Measurements from ENCODE around the gene CD200R1L. TPM values are rescaled to one million over a fixed set of nuclear protein-coding genes. Genes with fewer than 3 reads are reported as not detected.

Gene CD200R1L
- polyA plus RNA-seq, 1 of the 3 experiments (the other 2 are of a cell fraction) = not detected

DNA sequence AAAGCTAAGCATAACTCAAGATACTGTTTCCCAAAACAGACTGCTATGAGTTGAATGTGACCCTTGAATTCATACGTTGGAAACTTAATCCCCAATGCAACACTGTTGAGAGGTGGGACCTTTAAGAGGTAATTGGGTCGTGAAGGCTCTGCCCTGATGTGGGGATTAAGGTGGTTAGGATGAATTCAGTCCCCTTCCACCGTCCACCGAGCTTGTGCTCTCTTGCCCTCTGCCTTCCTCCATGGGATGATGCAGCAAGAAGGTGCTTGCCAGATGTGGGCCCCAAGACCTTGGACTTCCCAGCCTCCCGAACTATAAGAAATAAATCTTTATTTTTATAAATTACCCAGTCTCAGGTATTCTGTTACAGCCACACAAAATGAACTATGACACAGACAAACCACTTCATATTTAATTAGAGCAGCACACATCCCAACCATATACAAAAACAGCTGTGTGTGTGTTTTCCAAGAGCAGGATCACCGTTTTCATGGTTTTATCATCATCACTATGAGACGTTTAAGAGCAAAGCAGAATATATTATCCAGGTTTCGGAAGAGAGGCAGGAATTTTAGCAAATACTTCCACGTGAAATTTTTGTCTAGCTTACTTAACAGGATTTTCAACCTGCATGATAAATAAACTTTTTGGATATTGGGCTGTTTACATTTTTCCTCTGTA, 61.2 kb downstream of the CD200R1L start:
- TF ChIP-seq FOXJ3 (CRISPR knock-in tag; IDR thresholded peaks at IDR 0.05) (no peak), EZH2phosphoT487 (IDR thresholded peaks at IDR 0.05; ENCODE audit: borderline replicate concordance, low read depth) (no peak), MXI1 (IDR thresholded peaks at IDR 0.05; ENCODE audit: low read depth, low read length) (no peak), EP300 (IDR thresholded peaks at IDR 0.05; ENCODE audit: borderline replicate concordance in 1 of 2, low read depth in 1 of 2, low read length in 1 of 2) (no peak)
- TF ChIP-seq, protein P1, sequence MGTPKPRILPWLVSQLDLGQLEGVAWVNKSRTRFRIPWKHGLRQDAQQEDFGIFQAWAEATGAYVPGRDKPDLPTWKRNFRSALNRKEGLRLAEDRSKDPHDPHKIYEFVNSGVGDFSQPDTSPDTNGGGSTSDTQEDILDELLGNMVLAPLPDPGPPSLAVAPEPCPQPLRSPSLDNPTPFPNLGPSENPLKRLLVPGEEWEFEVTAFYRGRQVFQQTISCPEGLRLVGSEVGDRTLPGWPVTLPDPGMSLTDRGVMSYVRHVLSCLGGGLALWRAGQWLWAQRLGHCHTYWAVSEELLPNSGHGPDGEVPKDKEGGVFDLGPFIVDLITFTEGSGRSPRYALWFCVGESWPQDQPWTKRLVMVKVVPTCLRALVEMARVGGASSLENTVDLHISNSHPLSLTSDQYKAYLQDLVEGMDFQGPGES (IDR thresholded peaks at IDR 0.05; ENCODE audit: low read depth, low read length) = no peak
- TF ChIP-seq, protein P2, sequence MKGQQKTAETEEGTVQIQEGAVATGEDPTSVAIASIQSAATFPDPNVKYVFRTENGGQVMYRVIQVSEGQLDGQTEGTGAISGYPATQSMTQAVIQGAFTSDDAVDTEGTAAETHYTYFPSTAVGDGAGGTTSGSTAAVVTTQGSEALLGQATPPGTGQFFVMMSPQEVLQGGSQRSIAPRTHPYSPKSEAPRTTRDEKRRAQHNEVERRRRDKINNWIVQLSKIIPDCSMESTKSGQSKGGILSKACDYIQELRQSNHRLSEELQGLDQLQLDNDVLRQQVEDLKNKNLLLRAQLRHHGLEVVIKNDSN (IDR thresholded peaks at IDR 0.05; ENCODE audit: borderline replicate concordance, low read depth) = no peak
- TF ChIP-seq, protein P3, sequence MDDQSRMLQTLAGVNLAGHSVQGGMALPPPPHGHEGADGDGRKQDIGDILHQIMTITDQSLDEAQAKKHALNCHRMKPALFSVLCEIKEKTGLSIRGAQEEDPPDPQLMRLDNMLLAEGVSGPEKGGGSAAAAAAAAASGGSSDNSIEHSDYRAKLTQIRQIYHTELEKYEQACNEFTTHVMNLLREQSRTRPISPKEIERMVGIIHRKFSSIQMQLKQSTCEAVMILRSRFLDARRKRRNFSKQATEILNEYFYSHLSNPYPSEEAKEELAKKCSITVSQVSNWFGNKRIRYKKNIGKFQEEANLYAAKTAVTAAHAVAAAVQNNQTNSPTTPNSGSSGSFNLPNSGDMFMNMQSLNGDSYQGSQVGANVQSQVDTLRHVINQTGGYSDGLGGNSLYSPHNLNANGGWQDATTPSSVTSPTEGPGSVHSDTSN (IDR thresholded peaks at IDR 0.05) = no peak
- TF ChIP-seq, protein P4, sequence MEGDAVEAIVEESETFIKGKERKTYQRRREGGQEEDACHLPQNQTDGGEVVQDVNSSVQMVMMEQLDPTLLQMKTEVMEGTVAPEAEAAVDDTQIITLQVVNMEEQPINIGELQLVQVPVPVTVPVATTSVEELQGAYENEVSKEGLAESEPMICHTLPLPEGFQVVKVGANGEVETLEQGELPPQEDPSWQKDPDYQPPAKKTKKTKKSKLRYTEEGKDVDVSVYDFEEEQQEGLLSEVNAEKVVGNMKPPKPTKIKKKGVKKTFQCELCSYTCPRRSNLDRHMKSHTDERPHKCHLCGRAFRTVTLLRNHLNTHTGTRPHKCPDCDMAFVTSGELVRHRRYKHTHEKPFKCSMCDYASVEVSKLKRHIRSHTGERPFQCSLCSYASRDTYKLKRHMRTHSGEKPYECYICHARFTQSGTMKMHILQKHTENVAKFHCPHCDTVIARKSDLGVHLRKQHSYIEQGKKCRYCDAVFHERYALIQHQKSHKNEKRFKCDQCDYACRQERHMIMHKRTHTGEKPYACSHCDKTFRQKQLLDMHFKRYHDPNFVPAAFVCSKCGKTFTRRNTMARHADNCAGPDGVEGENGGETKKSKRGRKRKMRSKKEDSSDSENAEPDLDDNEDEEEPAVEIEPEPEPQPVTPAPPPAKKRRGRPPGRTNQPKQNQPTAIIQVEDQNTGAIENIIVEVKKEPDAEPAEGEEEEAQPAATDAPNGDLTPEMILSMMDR (IDR thresholded peaks at IDR 0.05) = no peak
- TF ChIP-seq, protein P5, sequence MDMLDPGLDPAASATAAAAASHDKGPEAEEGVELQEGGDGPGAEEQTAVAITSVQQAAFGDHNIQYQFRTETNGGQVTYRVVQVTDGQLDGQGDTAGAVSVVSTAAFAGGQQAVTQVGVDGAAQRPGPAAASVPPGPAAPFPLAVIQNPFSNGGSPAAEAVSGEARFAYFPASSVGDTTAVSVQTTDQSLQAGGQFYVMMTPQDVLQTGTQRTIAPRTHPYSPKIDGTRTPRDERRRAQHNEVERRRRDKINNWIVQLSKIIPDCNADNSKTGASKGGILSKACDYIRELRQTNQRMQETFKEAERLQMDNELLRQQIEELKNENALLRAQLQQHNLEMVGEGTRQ (IDR thresholded peaks at IDR 0.05; ENCODE audit: borderline replicate concordance, low read depth, low read length) = no peak
- H3K36me3 ChIP-seq (replicated peaks in 1 of 2; ENCODE audit: control insufficient read depth in 1 of 2, insufficient read depth in 2 of 2, low read length in 1 of 2) = no peaks in the 10 kb centered on the region
- H3F3A ChIP-seq (replicated peaks; ENCODE audit: insufficient read depth) = no peaks in the 10 kb centered on the region
- no peaks in the 10 kb centered on the region for H3K9me2 ChIP-seq
- ChIA-PET CTCF (interaction anchor here (0.9 to 1.4 kb wide), 5 partner anchors 10 to 143 kb away, joined by 3 to 5 read pairs (median 3); no protein-coding TSS in a partner anchor), POLR2A (no interaction called here)
- WGBS (ENCODE audit: low lambda C conversion rate) = 82% methylated on average over 9 of the region's 9 CpGs
- no peaks in the 10 kb centered on the region for H3K9me3 ChIP-seq
- H3K4me2 ChIP-seq = no peak overlapping the region
- 0 out of 4 replicates have a peak, but pooled peaks cover 0 to 7% of the 10 kb centered on the region in 2 experiments for H3K4me1 ChIP-seq (ENCODE audit: control insufficient read depth in 1 of 2, insufficient read depth in 2 of 2, low read depth in 1 of 2, low read length in 1 of 2)
- no peaks in the 10 kb centered on the region for H4K20me1 ChIP-seq (ENCODE audit: insufficient read depth)
- H3K27ac ChIP-seq (ENCODE audit: low read depth in 2 of 2, low read length in 1 of 2) = no peak overlapping the region
- DNase-seq = no peak
- no peak overlapping the region for H3K4me3 ChIP-seq (ENCODE audit: low read depth in 2 of 2, low read length in 1 of 2)
- H3K79me2 ChIP-seq (ENCODE audit: insufficient read depth) = no peaks in the 10 kb centered on the region
- no peak overlapping the region for H2AFZ ChIP-seq (ENCODE audit: low read depth)
- H3K9ac ChIP-seq = no peak overlapping the region
- no peaks in the 10 kb centered on the region for H3K27me3 ChIP-seq (ENCODE audit: insufficient read depth)
